Mesothelial cell of epicardium (in vitro differentiated cells): ENCODE measurements around the gene NUP62. TPM values are rescaled to one million over a fixed set of nuclear protein-coding genes. Genes with fewer than 3 reads are reported as not detected.

Experiments
- DNase-seq, 2 experiments: peaks; one replicate each; pipeline ENCODE4 v3.0.0; 2021; ENCODE audit warnings: low spot score in 2 of 2; ENCODE audit not compliant: unreplicated experiment in 2 of 2
- H3K27ac Mint-ChIP-seq: 2 replicates; pipeline ENCODE4 v1.8.0; 2021; ENCODE audit warnings: mixed read lengths
- H3K27me3 Mint-ChIP-seq: 2 replicates; pipeline ENCODE4 v1.8.0; 2021; ENCODE audit warnings: low read depth, mixed read lengths
- H3K36me3 Mint-ChIP-seq: 2 replicates; pipeline ENCODE4 v1.8.0; 2021; ENCODE audit warnings: mixed read lengths
- H3K4me1 Mint-ChIP-seq: 2 replicates; pipeline ENCODE4 v1.8.0; 2021; ENCODE audit warnings: mixed read lengths
- H3K4me3 Mint-ChIP-seq: 2 replicates; pipeline ENCODE4 v1.8.0; 2021; ENCODE audit warnings: mild to moderate bottlenecking, moderate library complexity, mixed read lengths
- H3K9me3 Mint-ChIP-seq: 2 replicates; pipeline ENCODE4 v1.8.0; 2021; ENCODE audit warnings: mixed read lengths
- CTCF ChIP-seq: fragments of 200-600 bp; sonication (generic); IDR thresholded peaks from one replicate; pipeline ENCODE4 v1.5.0; 2021; ENCODE audit warnings: antibody characterized with exemption; ENCODE audit not compliant: unreplicated experiment
- microRNA-seq: library from miRNA; unstranded; fragments of <30 nt; microRNA quantifications from one replicate; pipeline ENCODE4 v1.2.0, GENCODE V29; 2021; ENCODE audit warnings: inconsistent platforms, mixed read lengths
- total RNA-seq: library from RNA; stranded (reverse); gene quantifications from 3 replicates; pipeline ENCODE4 v1.2.1, GENCODE V29; 2021

The NUP62 gene
- total RNA-seq, 1 donor from 2014 or later: 67.6 TPM

GRCh38 chr19:49858088-49858985 is 71.0 kb downstream of the NUP62 start:
- Mint-ChIP-seq H3K36me3 (peaks cover 12% of the 10 kb centered on the region), H3K27me3 (no peaks in the 10 kb centered on the region), H3K4me1 (peaks cover 10% of the 10 kb centered on the region), H3K4me3 (no peak overlapping the region), H3K27ac (peak overlapping the region; percentile 6), H3K9me3 (no peaks in the 10 kb centered on the region)
- TF ChIP-seq CTCF: no peak
- DNase-seq: no peak

- H3K27me3 Mint-ChIP-seq: no peaks in the 10 kb centered on the region
- no peak overlapping the region for H3K4me3 Mint-ChIP-seq
- H3K27ac Mint-ChIP-seq: no peak overlapping the region
- no peak for DNase-seq
- H3K36me3 Mint-ChIP-seq: peaks cover 9% of the 10 kb centered on the region
- no peak for TF ChIP-seq CTCF
- H3K4me1 Mint-ChIP-seq: peaks cover 12% of the 10 kb centered on the region
- no peaks in the 10 kb centered on the region for H3K9me3 Mint-ChIP-seq
These were observed 71.5 kb downstream of the NUP62 start for GRCh38 chr19:49857838-49858087.

GRCh38 chr19:49857061-49857837 is 72.1 kb downstream of the NUP62 start:
- TF ChIP-seq CTCF: no peak
- Mint-ChIP-seq H3K9me3 (no peaks in the 10 kb centered on the region), H3K27me3 (no peaks in the 10 kb centered on the region), H3K4me1 (peaks cover 17% of the 10 kb centered on the region), H3K36me3 (peaks cover 9% of the 10 kb centered on the region), H3K27ac (no peak overlapping the region), H3K4me3 (no peak overlapping the region)
- DNase-seq: no peak

Small RNA genes lying within 50 kb of the gene (microRNA-seq; reads per million reads assigned to microRNA genes)
- gene MIR4750: 4.1 reads per million, percentile 12 among the genes with 10 or more reads in this experiment

Other genes starting within 250 kb of the NUP62 start
- gene ADM5, start 239.9 kb downstream of the NUP62 start, total RNA-seq: 10.4 to 10.5 TPM (median 10.4 TPM) in 3 replicates
- 60.3 to 62.5 TPM (median 60.9 TPM) in 3 replicates for gene CPT1C, start 238.4 kb downstream of the NUP62 start, total RNA-seq
- gene TSKS, start 166.2 kb downstream of the NUP62 start, total RNA-seq: not detected in 3 replicates
- gene AP2A1, start 162.5 kb downstream of the NUP62 start, total RNA-seq: 84.6 to 89.6 TPM (median 85.2 TPM) in 3 replicates
- 23.1 to 25.8 TPM (median 23.2 TPM) in 3 replicates for gene FUZ, start 116.2 kb downstream of the NUP62 start, total RNA-seq
- 103 to 107 TPM (median 105 TPM) in 3 replicates for gene MED25, start 111.2 kb downstream of the NUP62 start, total RNA-seq
- gene PTOV1, start 78.3 kb downstream of the NUP62 start, total RNA-seq: 415 to 431 TPM (median 422 TPM) in 3 replicates
- gene PNKP, start 61.9 kb downstream of the NUP62 start, total RNA-seq: 96.6 to 103 TPM (median 97.8 TPM) in 3 replicates
- 41.8 to 45.3 TPM (median 42.5 TPM) in 3 replicates for gene AKT1S1, start 52.1 kb downstream of the NUP62 start, total RNA-seq
- gene TBC1D17, start 51.8 kb downstream of the NUP62 start, total RNA-seq: 46.8 to 53.7 TPM (median 49.7 TPM) in 3 replicates
- gene IL4I1, start 32.6 kb downstream of the NUP62 start, total RNA-seq: 1.3 to 1.7 TPM (median 1.6 TPM) in 3 replicates
- 21.7 to 22.7 TPM (median 22.1 TPM) in 3 replicates for gene ATF5, start 299 bp downstream of the NUP62 start, total RNA-seq
- 0.62 to 2.8 TPM (median 1.7 TPM) in 3 replicates for gene SIGLEC11, start 31.7 kb upstream of the NUP62 start, total RNA-seq
- gene VRK3, start 95.9 kb upstream of the NUP62 start, total RNA-seq: 40.1 to 42.0 TPM (median 40.6 TPM) in 3 replicates
- 11.1 to 13.1 TPM (median 12.4 TPM) in 3 replicates for gene ZNF473, start 96.5 kb upstream of the NUP62 start, total RNA-seq
- not detected in 3 replicates for gene IZUMO2, start 233.8 kb upstream of the NUP62 start, total RNA-seq